NB4 (cell line): ENCODE results near the gene TPP2.

ENCODE experiments used
- CTCF ChIP-seq: IDR thresholded peaks from one replicate; pipeline ENCODE4 v1.5.1; 2012; ENCODE audit warnings: low read depth, low read length
- POLR2A ChIP-seq: IDR thresholded peaks from 2 replicates; pipeline ENCODE4 v1.6.1; 2011; ENCODE audit warnings: mild to moderate bottlenecking; ENCODE audit not compliant: insufficient read length; ENCODE audit errors: extremely low read depth
- TF ChIP-seq, protein P1 (sequence below): IDR thresholded peaks from 2 replicates; pipeline ENCODE4 v1.6.1; 2011; ENCODE audit warnings: low read depth, low read length

GRCh38 chr13:102564564-102564963 lies 32.2 kb upstream of the TPP2 start:
- no peak for TF ChIP-seq POLR2A
- TF ChIP-seq CTCF, result no peak
- TF ChIP-seq, protein P1, sequence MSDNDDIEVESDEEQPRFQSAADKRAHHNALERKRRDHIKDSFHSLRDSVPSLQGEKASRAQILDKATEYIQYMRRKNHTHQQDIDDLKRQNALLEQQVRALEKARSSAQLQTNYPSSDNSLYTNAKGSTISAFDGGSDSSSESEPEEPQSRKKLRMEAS, result no peak
